ENCODE measurements around the gene FBXW7.

- TF ChIP-seq CTCF (conservative IDR thresholded peaks at IDR 0.05) (no peak), ZFX (IDR thresholded peaks at IDR 0.05) (no peak)
Observed at GRCh38 chr4:152339576-152339975, 196.3 kb downstream of the FBXW7 start.

Data from C4-2B (cell line).